Activated naive CD4-positive, alpha-beta T cell treated with anti-CD3 and anti-CD28 coated beads, Interleukin-2, amount 10 ng/mL, durations not matched to agents 7 days and 5 days (primary cell): ENCODE data around the gene ZNF662.

Experiments
- CTCF ChIA-PET: fragments of 350-600 bp; sonication (Branson Sonifier 250); formaldehyde crosslinking; loops from one replicate; lab custom pipeline; 2021; ENCODE audit warnings: antibody characterized with exemption; lab: Charles Lee
- DNase-seq: peaks from one replicate; pipeline ENCODE4 v3.0.0-alpha.2; 2020
- H3K27ac Mint-ChIP-seq: one replicate; pipeline ENCODE4 v1.8.0; 2021; ENCODE audit warnings: mild to moderate bottlenecking, moderate library complexity, mixed read lengths
- H3K27me3 Mint-ChIP-seq: one replicate; pipeline ENCODE4 v1.8.0; 2021; ENCODE audit warnings: mild to moderate bottlenecking, mixed read lengths
- H3K36me3 Mint-ChIP-seq: one replicate; pipeline ENCODE4 v1.8.0; 2021; ENCODE audit warnings: mixed read lengths
- H3K4me1 Mint-ChIP-seq: one replicate; pipeline ENCODE4 v1.8.0; 2021; ENCODE audit warnings: mixed read lengths
- H3K4me3 Mint-ChIP-seq: one replicate; pipeline ENCODE4 v1.8.0; 2021; ENCODE audit warnings: mild to moderate bottlenecking, moderate library complexity, mixed read lengths
- H3K9me3 Mint-ChIP-seq: one replicate; pipeline ENCODE4 v1.8.0; 2021; ENCODE audit warnings: mixed read lengths

Gene ZNF662

DNA sequence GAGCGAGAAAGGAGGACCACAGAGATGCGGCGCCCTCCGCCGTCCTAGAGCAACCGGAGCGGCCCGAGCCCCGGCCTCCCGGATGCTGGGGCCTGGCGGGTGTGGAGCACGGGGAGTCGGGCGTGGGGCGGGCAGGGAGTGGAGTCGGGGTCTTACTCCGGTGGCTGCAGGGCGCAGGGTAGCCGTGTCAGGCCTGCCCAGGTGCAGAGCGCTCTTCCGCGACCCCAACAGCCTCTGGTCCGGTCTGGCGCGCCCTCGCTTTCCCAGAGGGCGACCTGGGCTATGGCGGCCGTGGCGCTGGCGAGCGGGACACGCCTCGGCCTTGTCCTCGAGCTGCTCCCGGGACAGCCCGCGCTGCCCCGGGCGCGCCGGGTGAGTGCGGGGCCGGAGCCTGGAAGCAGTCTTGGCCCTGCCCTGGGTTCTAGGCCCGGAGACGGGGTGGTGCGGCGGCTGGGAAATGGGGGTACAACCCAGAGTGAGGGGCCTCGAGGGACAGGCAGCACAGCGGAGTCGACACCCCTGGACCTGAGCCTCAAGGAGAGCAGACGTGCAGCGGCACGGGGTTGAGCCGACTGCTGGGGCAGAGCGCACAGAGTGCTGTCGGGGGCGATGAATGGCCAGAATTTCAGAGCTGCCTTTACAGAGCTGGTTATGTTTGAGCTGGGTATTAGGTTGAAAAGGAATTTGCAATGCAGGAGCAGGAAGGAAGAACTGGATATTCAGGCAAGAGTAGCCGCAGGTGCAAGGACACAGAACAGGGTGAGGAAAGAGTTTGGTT is at the start of gene ZNF662:
Gene ZNF662 (plus strand): TSS at position 73 of the 778 bp plus-strand sequence. CDS start 1,973 bp downstream, outside the sequence.
- no peak within 1 kb of the TSS for H3K27ac Mint-ChIP-seq
- H3K36me3 Mint-ChIP-seq, result peaks cover 15% of the 10 kb centered on the region
- peaks cover 45% of the 10 kb centered on the region for H3K27me3 Mint-ChIP-seq
- CTCF ChIA-PET, result no interaction called here
- H3K4me1 Mint-ChIP-seq, result peaks cover 8% of the 10 kb centered on the region
- peaks cover 19% of the 10 kb centered on the region for H3K9me3 Mint-ChIP-seq
- H3K4me3 Mint-ChIP-seq, result peak within 1 kb of the TSS; percentile 58
- peak; percentile 30 for DNase-seq

DNA sequence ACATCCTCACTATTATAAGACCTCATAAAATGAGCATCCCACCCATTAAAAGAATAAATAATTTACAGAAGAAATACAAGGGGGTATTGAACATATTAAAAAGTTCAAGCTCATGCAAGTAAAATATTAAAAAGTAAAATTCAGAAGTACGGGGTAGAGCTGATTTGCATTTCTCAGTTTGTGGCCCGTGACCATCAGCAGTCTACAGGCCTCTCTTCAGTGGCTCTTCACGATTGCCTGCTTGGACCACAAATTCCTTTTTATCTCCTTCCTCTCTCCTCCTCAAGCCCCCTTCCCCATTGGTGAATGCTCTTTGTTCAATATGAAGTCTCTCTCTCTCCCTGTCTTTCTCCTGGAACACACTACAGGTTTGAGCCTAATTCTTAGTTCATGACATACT is 49.4 kb upstream of the ZNF662 start:
- Mint-ChIP-seq H3K36me3 (no peaks in the 10 kb centered on the region), H3K27me3 (peaks cover 33% of the 10 kb centered on the region), H3K4me3 (no peak overlapping the region), H3K27ac (no peak overlapping the region), H3K9me3 (no peaks in the 10 kb centered on the region), H3K4me1 (no peaks in the 10 kb centered on the region)
- CTCF ChIA-PET, result no interaction called here
- DNase-seq, result no peak

DNA sequence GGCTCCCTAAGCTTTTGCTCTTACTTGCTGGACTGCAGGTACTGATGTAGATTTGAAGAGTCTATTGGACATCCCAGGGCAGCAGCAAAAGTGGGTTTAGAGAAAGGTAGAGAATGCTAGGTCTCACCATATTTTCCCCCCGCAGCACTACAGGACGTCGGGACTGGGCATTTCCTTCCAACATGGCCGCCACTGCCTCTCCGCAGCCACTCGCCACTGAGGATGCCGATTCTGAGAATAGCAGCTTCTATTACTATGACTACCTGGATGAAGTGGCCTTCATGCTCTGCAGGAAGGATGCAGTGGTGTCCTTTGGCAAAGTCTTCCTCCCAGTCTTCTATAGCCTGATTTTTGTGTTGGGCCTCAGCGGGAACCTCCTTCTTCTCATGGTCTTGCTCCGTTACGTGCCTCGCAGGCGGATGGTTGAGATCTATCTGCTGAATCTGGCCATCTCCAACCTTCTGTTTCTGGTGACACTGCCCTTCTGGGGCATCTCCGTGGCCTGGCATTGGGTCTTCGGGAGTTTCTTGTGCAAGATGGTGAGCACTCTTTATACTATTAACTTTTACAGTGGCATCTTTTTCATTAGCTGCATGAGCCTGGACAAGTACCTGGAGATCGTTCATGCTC is 41.5 kb upstream of the ZNF662 start:
- CTCF ChIA-PET, result no interaction called here
- Mint-ChIP-seq H3K9me3 (no peaks in the 10 kb centered on the region), H3K36me3 (no peaks in the 10 kb centered on the region), H3K27me3 (peaks cover 13% of the 10 kb centered on the region), H3K27ac (no peak overlapping the region), H3K4me3 (no peak overlapping the region), H3K4me1 (no peaks in the 10 kb centered on the region)
- no peak for DNase-seq

DNA sequence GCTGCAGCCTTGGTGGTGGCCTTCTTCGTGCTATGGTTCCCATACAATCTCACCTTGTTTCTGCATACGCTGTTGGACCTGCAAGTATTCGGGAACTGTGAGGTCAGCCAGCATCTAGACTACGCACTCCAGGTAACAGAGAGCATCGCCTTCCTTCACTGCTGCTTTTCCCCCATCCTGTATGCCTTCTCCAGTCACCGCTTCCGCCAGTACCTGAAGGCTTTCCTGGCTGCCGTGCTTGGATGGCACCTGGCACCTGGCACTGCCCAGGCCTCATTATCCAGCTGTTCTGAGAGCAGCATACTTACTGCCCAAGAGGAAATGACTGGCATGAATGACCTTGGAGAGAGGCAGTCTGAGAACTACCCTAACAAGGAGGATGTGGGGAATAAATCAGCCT is 40.7 kb upstream of the ZNF662 start:
- DNase-seq, result no peak
- no peak overlapping the region for H3K4me3 Mint-ChIP-seq
- H3K36me3 Mint-ChIP-seq, result no peaks in the 10 kb centered on the region
- CTCF ChIA-PET, result no interaction called here
- no peak overlapping the region for H3K27ac Mint-ChIP-seq
- no peaks in the 10 kb centered on the region for H3K4me1 Mint-ChIP-seq
- H3K9me3 Mint-ChIP-seq, result no peaks in the 10 kb centered on the region
- peaks cover 13% of the 10 kb centered on the region for H3K27me3 Mint-ChIP-seq

DNA sequence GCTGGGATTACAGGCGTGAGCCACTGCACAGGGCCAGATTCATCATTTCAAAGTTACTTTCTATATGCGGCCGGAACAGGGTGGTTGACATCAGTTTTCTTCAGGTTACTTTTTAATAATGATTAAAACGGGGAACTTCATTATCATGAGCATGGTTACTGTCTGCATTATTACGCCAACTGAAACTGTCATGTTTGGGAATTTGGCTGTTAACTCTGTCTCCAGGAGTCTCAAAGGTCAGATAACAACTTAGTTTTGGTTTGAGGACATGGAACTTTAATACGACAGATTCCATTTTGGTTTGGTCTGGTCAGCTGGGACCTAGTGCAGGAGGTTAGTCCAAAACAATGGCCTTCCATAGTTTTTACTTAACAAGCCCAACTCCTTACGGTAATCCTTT is 38.8 kb upstream of the ZNF662 start:
- H3K27me3 Mint-ChIP-seq, result peaks cover 23% of the 10 kb centered on the region
- CTCF ChIA-PET, result no interaction called here
- H3K27ac Mint-ChIP-seq, result no peak overlapping the region

DNA sequence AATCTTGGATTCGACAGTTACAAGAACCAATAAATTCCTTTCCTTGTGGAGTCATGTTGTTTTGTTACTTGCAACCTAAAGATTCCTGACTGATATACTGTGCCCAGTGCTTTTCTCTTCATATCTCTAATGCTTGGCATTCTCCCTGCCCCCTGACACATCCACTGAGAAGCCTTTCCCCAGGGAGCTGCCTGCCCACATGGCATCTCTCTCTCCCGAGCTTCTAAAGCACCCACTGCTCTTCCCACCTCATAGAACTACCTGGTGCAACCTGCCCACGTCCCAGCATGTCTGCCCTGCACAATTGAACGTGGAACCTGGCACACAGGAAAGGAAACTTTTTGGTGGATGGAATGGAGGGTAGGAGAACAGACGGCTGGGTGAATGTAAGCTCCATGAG is 37.1 kb upstream of the ZNF662 start:
- no peak for DNase-seq
- H3K4me1 Mint-ChIP-seq, result no peaks in the 10 kb centered on the region
- no peak overlapping the region for H3K4me3 Mint-ChIP-seq
- no peak overlapping the region for H3K27ac Mint-ChIP-seq
- no peaks in the 10 kb centered on the region for H3K36me3 Mint-ChIP-seq
- H3K27me3 Mint-ChIP-seq, result peaks cover 33% of the 10 kb centered on the region
- CTCF ChIA-PET, result interaction anchor here (1.2 kb wide), 1 partner anchor 89 kb away, joined by 3 read pairs; no protein-coding TSS in a partner anchor
- H3K9me3 Mint-ChIP-seq, result no peaks in the 10 kb centered on the region

More for the DNA sequence above, 38.8 kb upstream of the ZNF662 start:
- no peak overlapping the region for H3K4me3 Mint-ChIP-seq
- no peak for DNase-seq
- H3K9me3 Mint-ChIP-seq, result no peaks in the 10 kb centered on the region
- no peaks in the 10 kb centered on the region for H3K4me1 Mint-ChIP-seq
- H3K36me3 Mint-ChIP-seq, result no peaks in the 10 kb centered on the region

DNA sequence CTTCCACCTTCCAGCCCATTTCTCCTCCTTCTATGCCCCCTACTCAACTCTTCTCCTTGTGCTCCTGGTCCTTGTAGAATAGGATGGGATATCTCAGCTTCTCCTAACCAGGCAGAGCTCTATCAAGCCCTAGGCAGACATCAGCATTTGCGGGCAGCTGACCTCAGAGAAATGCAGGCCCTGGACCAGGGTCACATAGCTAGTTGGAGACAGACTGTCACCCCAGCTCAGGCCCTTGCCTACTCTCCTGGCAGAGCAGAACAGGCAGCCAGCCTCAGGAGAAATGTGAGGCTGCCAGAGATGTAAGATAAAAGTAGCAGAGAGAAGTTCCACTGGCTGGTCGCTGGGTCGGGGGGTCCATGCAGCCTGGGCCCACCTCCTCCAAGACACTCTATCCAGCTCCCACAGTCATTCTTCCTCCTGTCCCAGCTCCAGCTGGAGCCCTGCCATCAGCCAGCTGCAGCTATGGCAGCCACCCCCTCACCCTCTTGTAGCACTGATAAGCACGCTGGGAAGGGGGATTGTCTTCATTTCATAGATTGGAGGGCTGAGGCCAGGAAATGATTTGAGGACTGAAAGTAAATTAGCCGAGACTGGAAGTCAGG is 34.2 kb upstream of the ZNF662 start:
- H3K27ac Mint-ChIP-seq, result no peak overlapping the region
- no peaks in the 10 kb centered on the region for H3K36me3 Mint-ChIP-seq
- peaks cover 43% of the 10 kb centered on the region for H3K27me3 Mint-ChIP-seq
- DNase-seq, result no peak
- no peaks in the 10 kb centered on the region for H3K4me1 Mint-ChIP-seq
- H3K4me3 Mint-ChIP-seq, result no peak overlapping the region
- CTCF ChIA-PET, result interaction anchor here (0.8 kb wide), 1 partner anchor 40 kb away, joined by 4 read pairs; no protein-coding TSS in a partner anchor
- no peaks in the 10 kb centered on the region for H3K9me3 Mint-ChIP-seq

DNA sequence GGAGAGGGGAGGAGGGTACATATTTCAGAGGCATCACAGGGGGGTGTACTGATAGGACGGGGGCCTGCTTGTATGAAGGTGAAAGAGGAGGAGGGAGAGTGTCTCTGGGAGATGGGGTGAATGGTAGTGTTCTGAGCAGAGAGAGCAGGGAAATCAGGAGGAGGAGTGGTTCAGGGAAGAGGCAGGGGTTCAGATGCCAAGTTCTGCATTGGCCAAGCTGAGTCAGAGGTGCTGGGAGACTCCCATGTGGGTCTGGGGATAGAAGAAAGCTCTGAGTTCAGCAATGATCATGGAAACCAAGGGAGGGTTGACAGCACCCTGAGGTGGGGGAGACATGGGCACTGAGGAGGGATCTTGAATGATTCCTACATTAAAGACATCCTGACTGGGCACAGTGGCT is 33.2 kb upstream of the ZNF662 start:
- Mint-ChIP-seq H3K27me3 (peaks cover 43% of the 10 kb centered on the region), H3K9me3 (no peaks in the 10 kb centered on the region), H3K4me1 (no peaks in the 10 kb centered on the region), H3K27ac (no peak overlapping the region), H3K36me3 (no peaks in the 10 kb centered on the region), H3K4me3 (no peak overlapping the region)
- CTCF ChIA-PET, result no interaction called here
- DNase-seq, result no peak

DNA sequence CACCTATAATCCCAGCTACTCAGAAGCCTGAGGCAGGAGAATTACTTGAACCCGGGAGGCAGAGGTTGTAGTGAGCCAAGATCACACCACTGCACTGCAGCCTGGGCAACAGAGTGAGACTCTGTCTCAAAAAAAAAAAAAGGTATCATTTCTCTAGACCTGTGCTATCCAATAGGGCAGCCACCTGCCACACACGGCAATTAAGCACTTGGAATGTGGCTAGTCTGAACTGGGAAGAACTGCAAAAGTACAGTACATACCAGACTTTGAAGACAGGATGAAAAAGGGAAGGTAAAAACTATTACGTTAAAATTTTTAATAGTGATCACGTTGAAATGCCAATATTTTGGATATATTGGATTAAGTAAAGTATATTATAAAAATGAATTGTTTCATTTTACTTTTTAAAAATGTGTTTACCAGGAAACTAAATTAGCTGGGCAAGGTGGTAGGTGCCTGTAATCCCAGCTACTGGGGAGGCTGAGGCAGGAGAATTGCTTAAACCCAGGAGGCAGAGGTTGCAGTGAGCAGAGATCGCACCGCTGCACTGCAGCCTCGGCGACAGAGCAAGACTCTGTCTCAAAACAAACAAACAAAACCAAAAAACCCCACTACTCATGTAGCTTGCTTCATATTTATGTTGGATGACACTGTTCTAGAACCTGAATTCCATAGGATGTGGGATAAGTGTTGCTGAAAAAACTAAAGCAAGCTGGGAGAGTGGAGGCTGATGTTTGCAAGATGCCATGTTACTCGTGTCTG is 32.5 kb upstream of the ZNF662 start:
- no peaks in the 10 kb centered on the region for H3K36me3 Mint-ChIP-seq
- no peak overlapping the region for H3K27ac Mint-ChIP-seq
- DNase-seq, result no peak
- no peaks in the 10 kb centered on the region for H3K4me1 Mint-ChIP-seq
- no peak overlapping the region for H3K4me3 Mint-ChIP-seq
- H3K27me3 Mint-ChIP-seq, result peaks cover 43% of the 10 kb centered on the region
- CTCF ChIA-PET, result interaction anchor here (1.4 kb wide), 1 partner anchor 34 kb away, joined by 4 read pairs; no protein-coding TSS in a partner anchor
- no peaks in the 10 kb centered on the region for H3K9me3 Mint-ChIP-seq

DNA sequence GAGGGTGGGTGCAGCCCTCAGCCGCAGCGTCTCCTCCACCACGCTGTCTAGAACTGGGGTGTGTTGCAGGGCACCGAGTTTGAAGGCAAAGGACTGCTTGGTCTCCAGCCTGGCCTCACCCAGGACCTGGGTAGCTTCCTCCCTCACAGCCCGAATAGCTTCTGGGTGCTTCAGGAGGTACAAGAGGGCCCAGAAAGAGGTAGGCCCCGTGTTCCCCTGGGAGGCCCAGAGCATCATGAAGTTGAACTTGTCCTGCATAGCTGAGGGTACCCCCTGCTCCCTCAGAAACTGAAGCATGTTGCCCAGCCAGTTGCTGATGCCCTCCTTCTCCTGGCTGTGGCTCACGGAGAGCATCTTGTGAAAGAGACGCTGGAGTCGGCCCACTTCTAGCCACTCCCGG is 31.2 kb upstream of the ZNF662 start:
- CTCF ChIA-PET, result interaction anchor here (1.4 kb wide), 1 partner anchor 36 kb away, joined by 4 read pairs; no protein-coding TSS in a partner anchor
- H3K36me3 Mint-ChIP-seq, result no peaks in the 10 kb centered on the region
- no peaks in the 10 kb centered on the region for H3K9me3 Mint-ChIP-seq
- H3K27ac Mint-ChIP-seq, result no peak overlapping the region
- no peak for DNase-seq
- H3K4me3 Mint-ChIP-seq, result no peak overlapping the region
- peaks cover 37% of the 10 kb centered on the region for H3K27me3 Mint-ChIP-seq
- H3K4me1 Mint-ChIP-seq, result no peaks in the 10 kb centered on the region

DNA sequence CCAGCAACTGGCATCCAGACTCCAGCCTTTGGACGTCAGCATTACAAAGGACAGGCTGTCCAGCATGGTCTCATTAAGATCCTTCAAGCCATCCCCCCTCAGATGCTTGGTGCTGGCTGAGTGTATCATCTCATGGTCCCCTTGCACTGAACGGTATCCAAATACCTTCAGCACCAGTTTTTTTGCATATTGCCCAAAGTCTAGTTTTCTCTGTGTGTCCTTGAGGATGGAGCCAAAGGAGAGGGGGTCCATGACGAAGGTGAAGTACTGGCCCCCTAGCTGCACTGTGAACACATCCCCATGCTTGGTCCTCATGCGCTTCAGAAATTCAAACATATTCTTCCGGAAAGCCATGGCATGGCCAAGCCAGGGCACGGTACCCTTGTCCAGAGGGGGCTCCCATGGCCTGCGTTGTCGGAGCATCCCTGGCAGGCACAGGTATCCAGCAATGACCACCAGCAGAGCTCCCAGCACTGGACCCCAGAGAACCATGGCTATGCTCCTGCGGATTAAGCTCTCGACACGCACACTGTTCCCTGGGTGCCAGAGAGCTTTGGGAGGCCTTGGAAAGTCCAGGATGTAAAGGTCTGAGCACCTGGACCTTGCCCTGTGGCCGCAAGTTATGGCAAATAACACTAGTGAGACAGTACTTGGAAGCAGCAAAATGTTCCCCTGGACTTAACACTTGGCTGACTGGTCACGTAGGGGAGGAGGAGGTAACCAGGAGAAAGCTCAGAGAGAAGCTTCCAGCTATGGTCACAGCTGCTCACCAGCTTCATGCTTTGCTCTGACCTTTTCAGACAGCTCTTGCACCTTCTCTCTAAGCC is 30.4 kb upstream of the ZNF662 start, which contains the start of gene CYP8B1:
Gene CYP8B1 (minus strand): TSS at position 555 of the 827 bp plus-strand sequence. CDS start 63 bp downstream, at position 492.
- Mint-ChIP-seq H3K4me3 (no peak within 1 kb of the TSS), H3K36me3 (no peaks in the 10 kb centered on the region), H3K4me1 (peaks cover 3% of the 10 kb centered on the region), H3K27me3 (peaks cover 41% of the 10 kb centered on the region), H3K27ac (no peak within 1 kb of the TSS), H3K9me3 (no peaks in the 10 kb centered on the region)
- CTCF ChIA-PET, result interaction anchor here (1.4 kb wide), 1 partner anchor 36 kb away, joined by 4 read pairs; no protein-coding TSS in a partner anchor
- DNase-seq, result no peak

DNA sequence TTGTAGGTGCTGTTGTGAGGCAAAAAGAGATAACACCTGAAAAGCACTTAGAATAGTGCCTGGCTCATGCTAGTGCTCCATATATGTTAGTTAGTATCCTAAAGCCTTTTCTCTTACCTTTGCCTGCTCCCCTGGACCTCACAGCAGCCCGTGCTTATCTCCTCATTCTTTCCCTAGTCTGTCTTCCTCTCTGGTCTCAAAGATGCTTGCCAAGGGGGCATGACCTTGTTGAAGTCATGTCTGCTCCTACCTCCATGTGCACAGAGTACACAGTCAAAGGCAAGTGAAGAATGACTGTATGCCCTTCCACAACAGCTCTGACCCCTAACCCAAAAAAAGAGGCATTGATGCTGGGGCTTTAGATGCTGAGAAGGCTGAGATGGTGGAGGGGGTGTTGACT is 29.5 kb upstream of the ZNF662 start:
- H3K9me3 Mint-ChIP-seq, result no peaks in the 10 kb centered on the region
- CTCF ChIA-PET, result no interaction called here
- peaks cover 8% of the 10 kb centered on the region for H3K4me1 Mint-ChIP-seq
- DNase-seq, result no peak
- H3K27me3 Mint-ChIP-seq, result peaks cover 44% of the 10 kb centered on the region
- no peaks in the 10 kb centered on the region for H3K36me3 Mint-ChIP-seq
- no peak overlapping the region for H3K27ac Mint-ChIP-seq
- H3K4me3 Mint-ChIP-seq, result no peak overlapping the region
